Neuronal stem cell (in vitro differentiated cells): ENCODE results near the gene ATG4D.
"Not testable (repeated sequence)": the region's sequence is repeated elsewhere in the genome, so short reads cannot be mapped to it uniquely, and the experiment has no call there.

Source experiments
- DNase-seq: peaks from one replicate; pipeline ENCODE4 v3.0.0-alpha.2; 2013; ENCODE audit warnings: low spot score
- H2AFZ ChIP-seq: one replicate; pipeline ENCODE4 v1.6.1; 2013; ENCODE audit warnings: mild to moderate bottlenecking, low read length, inconsistent platforms
- H2AK5ac ChIP-seq: 2 replicates; pipeline ENCODE4 v1.6.1; 2013; ENCODE audit warnings: low read depth, mild to moderate bottlenecking, inconsistent platforms, low read length, moderate library complexity, mixed read lengths
- H2BK120ac ChIP-seq: 2 replicates; pipeline ENCODE4 v1.6.1; 2013; ENCODE audit warnings: low read depth, mild to moderate bottlenecking, inconsistent platforms, low read length, moderate library complexity, mixed read lengths
- H2BK12ac ChIP-seq: one replicate; pipeline ENCODE4 v1.6.1; 2013; ENCODE audit warnings: low read length, inconsistent platforms
- H2BK15ac ChIP-seq: 2 replicates; pipeline ENCODE4 v1.6.1; 2013; ENCODE audit warnings: mild to moderate bottlenecking, low read length, inconsistent platforms, mixed read lengths
- H2BK5ac ChIP-seq: one replicate; pipeline ENCODE4 v1.6.1; 2013; ENCODE audit warnings: inconsistent platforms, mild to moderate bottlenecking, low read length, moderate library complexity
- H3K14ac ChIP-seq: one replicate; pipeline ENCODE4 v1.6.1; 2013; ENCODE audit warnings: low read length, inconsistent platforms
- H3K18ac ChIP-seq: 2 replicates; pipeline ENCODE4 v1.6.1; 2013; ENCODE audit warnings: low read length, inconsistent platforms
- H3K23ac ChIP-seq: 2 replicates; pipeline ENCODE4 v1.6.1; 2013; ENCODE audit warnings: low read depth, mild to moderate bottlenecking, mixed read lengths, low read length, inconsistent platforms; ENCODE audit not compliant: poor library complexity
- H3K27ac ChIP-seq: replicated peaks from 3 replicates; pipeline ENCODE4 v1.5.1; 2013; ENCODE audit warnings: low read length, inconsistent platforms
- H3K27me3 ChIP-seq, 3 experiments: 2 replicates each; pipeline ENCODE4 v1.6.1; 2013; ENCODE audit warnings: low read length in 3 of 3, mild to moderate bottlenecking in 2 of 3, inconsistent platforms in 1 of 3, low read depth in 1 of 3, mixed read lengths in 1 of 3, moderate library complexity in 1 of 3; ENCODE audit not compliant: control insufficient read depth in 3 of 3, insufficient read depth in 3 of 3
- H3K36me3 ChIP-seq, 2 donors: replicated peaks in 1 of 2; 2 replicates each; pipeline ENCODE4 v1.6.1; 2013; ENCODE audit warnings: low read length in 2 of 2; ENCODE audit not compliant: control insufficient read depth in 2 of 2, insufficient read depth in 2 of 2
- H3K4ac ChIP-seq: 2 replicates; pipeline ENCODE4 v1.6.1; 2013; ENCODE audit warnings: inconsistent platforms, mild to moderate bottlenecking, low read length, moderate library complexity
- H3K4me1 ChIP-seq, 2 donors: 1 replicate in 1 of 2; 2 replicates in 1 of 2; pipeline ENCODE4 v1.6.1; 2013; ENCODE audit warnings: low read length in 2 of 2, low read depth in 1 of 2; ENCODE audit not compliant: control insufficient read depth in 2 of 2, insufficient read depth in 1 of 2
- H3K4me2 ChIP-seq: one replicate; pipeline ENCODE4 v1.6.1; 2013; ENCODE audit warnings: mild to moderate bottlenecking, low read length, inconsistent platforms; ENCODE audit not compliant: insufficient read depth, poor library complexity, severe bottlenecking
- H3K4me3 ChIP-seq, 2 donors: 2 replicates each; pipeline ENCODE4 v1.5.1; 2013; ENCODE audit warnings: low read length in 2 of 2, mild to moderate bottlenecking in 2 of 2, inconsistent platforms in 1 of 2, moderate library complexity in 1 of 2
- H3K79me1 ChIP-seq: one replicate; pipeline ENCODE4 v1.6.1; 2013; ENCODE audit warnings: low read depth, mild to moderate bottlenecking, inconsistent platforms, low read length, moderate library complexity
- H3K9ac ChIP-seq: one replicate; pipeline ENCODE4 v1.6.1; 2013; ENCODE audit warnings: mild to moderate bottlenecking, low read depth, low read length, inconsistent platforms; ENCODE audit not compliant: poor library complexity
- H3K9me3 ChIP-seq, 2 donors: replicated peaks in 1 of 2; 2 replicates each; pipeline versions ENCODE3 to v1.6.1; 2013; ENCODE audit warnings: low read length in 2 of 2, mild to moderate bottlenecking in 2 of 2, inconsistent platforms in 1 of 2, low read depth in 1 of 2, mixed read lengths in 1 of 2, moderate library complexity in 1 of 2; ENCODE audit not compliant: control insufficient read depth in 2 of 2, insufficient read depth in 1 of 2
- H4K8ac ChIP-seq: one replicate; pipeline ENCODE4 v1.6.1; 2013; ENCODE audit warnings: low read depth, mild to moderate bottlenecking, inconsistent platforms, low read length, moderate library complexity
- H4K91ac ChIP-seq: one replicate; pipeline ENCODE4 v1.6.1; 2013; ENCODE audit warnings: low read length, low read depth, mild to moderate bottlenecking, inconsistent platforms; ENCODE audit not compliant: poor library complexity
- WGBS, 2 donors: extraction: QIAGEN DNeasy Blood & Tissue Kit; methylation state at CpG; one replicate each; pipeline ENCODE4 v1.1.7; 2013; ENCODE audit warnings: missing lambda C conversion rate in 2 of 2, mixed read lengths in 1 of 2; ENCODE audit not compliant: insufficient read length in 2 of 2, insufficient replicate concordance in 1 of 2; ENCODE audit errors: extremely low coverage in 2 of 2; 5-methylcytosine and 5-hydroxymethylcytosine counted together

ATG4D gene

DNA sequence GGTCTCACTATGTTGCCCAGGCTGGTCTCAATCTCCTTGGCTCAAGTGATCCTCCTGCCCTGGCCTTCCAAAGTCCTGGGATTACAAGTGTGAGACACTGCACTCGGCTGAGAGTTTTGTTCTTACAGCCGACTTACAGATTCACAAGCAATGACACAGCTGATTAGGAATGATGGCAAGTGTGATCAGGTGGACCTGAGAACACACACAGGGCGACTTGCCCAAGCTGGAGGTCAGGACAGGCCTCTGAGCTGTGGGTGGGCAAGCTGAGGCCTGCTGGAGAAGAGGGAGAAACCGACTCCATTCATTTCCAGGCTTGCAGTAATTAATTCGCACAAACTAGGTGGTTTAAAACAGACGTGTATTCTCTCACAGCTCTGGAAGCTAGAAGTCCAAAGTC lies 8.1 kb upstream of the ATG4D start:
- H3K4ac ChIP-seq = no peak overlapping the region
- H3K9me3 ChIP-seq = no peaks in the 10 kb centered on the region
- no peak overlapping the region for H2BK12ac ChIP-seq
- no peak overlapping the region for H3K4me2 ChIP-seq
- H3K4me3 ChIP-seq = no peak overlapping the region
- H3K36me3 ChIP-seq = no peaks in the 10 kb centered on the region
- H4K8ac ChIP-seq = no peak overlapping the region
- no peak overlapping the region for H2BK5ac ChIP-seq
- peaks cover 0 to 16% (median 0%) of the 10 kb centered on the region in 3 experiments for H3K27me3 ChIP-seq
- H3K4me1 ChIP-seq = no peaks in the 10 kb centered on the region
- H3K27ac ChIP-seq = no peak overlapping the region
- H3K18ac ChIP-seq = no peak overlapping the region
- DNase-seq = no peak
- no peaks in the 10 kb centered on the region for H3K79me1 ChIP-seq
- H2BK15ac ChIP-seq = no peak overlapping the region
- H3K23ac ChIP-seq = no peak overlapping the region
- H2BK120ac ChIP-seq = no peak overlapping the region
- no peak overlapping the region for H2AFZ ChIP-seq
- H3K9ac ChIP-seq = no peak overlapping the region
- no peak overlapping the region for H3K14ac ChIP-seq
- H2AK5ac ChIP-seq = no peak overlapping the region
- WGBS, 2 donors = no CpG with 5 or more reads among the region's 6 CpGs
- H4K91ac ChIP-seq = no peak overlapping the region

DNA sequence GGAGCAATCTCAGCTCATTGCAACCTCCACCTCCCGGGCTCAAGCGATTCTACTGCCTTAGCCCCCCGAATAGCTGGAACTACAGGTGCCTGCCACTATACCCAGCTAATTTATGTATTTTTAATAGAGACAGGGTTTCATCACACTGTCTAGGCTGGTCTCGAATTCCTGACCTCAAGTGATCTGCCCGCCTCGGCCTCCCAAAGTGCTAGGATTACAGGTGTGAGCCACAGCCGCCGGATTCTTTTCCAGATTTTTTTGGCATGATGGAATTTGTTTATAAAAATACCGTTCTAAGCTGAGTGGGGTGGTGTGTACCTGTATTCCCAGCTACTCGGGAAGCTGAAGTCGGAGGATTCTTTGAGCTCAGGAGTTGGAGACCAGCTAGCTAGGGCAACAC lies 6.0 kb upstream of the ATG4D start:
- Histone ChIP-seq H3K4me1 (no peaks in the 10 kb centered on the region), H3K18ac (no peak overlapping the region), H3K4me2 (no peak overlapping the region), H2BK120ac (no peak overlapping the region), H3K79me1 (no peaks in the 10 kb centered on the region), H2BK12ac (no peak overlapping the region), H2AFZ (no peak overlapping the region), H3K4ac (no peak overlapping the region), H4K91ac (no peak overlapping the region), H3K4me3 (no peak overlapping the region), H3K27me3 (peaks cover 0 to 16% (median 0%) of the 10 kb centered on the region in 3 experiments), H3K9ac (no peak overlapping the region), H3K27ac (no peak overlapping the region), H2BK5ac (no peak overlapping the region), H3K9me3 (no peaks in the 10 kb centered on the region), H4K8ac (no peak overlapping the region), H3K36me3 (no peaks in the 10 kb centered on the region), H3K14ac (no peak overlapping the region), H2BK15ac (no peak overlapping the region), H2AK5ac (no peak overlapping the region), H3K23ac (no peak overlapping the region)
- DNase-seq = no peak
- WGBS, 2 donors = no CpG with 5 or more reads among the region's 11 CpGs

DNA sequence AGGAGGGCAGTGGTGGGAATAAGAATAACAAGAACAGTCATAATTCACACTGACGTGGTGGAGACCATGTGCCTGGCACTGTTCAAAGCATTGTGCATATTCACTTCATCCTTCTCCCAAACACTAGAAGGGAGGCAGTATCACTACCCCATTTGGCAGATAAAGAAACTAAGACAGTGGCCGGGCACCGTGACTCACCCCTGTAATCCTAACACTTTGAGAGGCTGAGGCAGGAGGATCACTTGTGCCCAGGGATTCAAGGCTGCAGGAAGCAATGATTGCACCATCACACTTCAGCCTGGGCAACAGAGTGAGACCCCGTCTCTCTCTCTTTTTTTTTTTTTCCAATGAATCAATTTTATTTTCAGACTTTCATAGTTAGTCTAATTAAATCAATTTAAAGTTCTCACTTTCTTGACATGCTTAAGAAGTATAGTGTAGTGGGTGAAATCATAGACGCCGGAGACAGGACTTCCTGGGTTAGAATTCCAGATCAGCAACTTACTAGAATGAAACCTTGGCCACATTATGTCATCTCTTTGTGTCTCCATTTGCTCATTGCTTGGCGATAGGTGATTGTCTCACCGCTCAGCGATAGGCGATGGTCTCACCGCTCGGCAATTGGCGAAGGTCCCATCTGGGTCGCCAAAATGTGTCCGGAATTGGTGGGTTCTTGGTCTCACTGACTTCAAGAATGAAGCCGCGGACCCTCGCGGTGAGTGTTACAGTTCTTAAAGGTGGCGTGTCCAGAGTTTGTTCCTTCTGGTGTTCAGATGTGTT lies 5.3 kb upstream of the ATG4D start:
- no peak overlapping the region for H3K9ac ChIP-seq
- no peak overlapping the region for H2AK5ac ChIP-seq
- no peak overlapping the region for H4K8ac ChIP-seq
- H4K91ac ChIP-seq = no peak overlapping the region
- H3K4me1 ChIP-seq = no peaks in the 10 kb centered on the region
- H3K36me3 ChIP-seq = no peaks in the 10 kb centered on the region
- H2BK120ac ChIP-seq = no peak overlapping the region
- no CpG with 5 or more reads among the region's 20 CpGs for WGBS, 2 donors
- H2BK5ac ChIP-seq = no peak overlapping the region
- H3K23ac ChIP-seq = no peak overlapping the region
- no peak overlapping the region for H3K14ac ChIP-seq
- no peaks in the 10 kb centered on the region for H3K9me3 ChIP-seq
- H3K18ac ChIP-seq = no peak overlapping the region
- H2BK12ac ChIP-seq = no peak overlapping the region
- H3K79me1 ChIP-seq = no peaks in the 10 kb centered on the region
- H2AFZ ChIP-seq = no peak overlapping the region
- H3K4me3 ChIP-seq = no peak overlapping the region
- H3K27ac ChIP-seq = no peak overlapping the region
- H2BK15ac ChIP-seq = no peak overlapping the region
- no peak overlapping the region for H3K4ac ChIP-seq
- peaks cover 0 to 16% (median 0%) of the 10 kb centered on the region in 3 experiments for H3K27me3 ChIP-seq
- no peak for DNase-seq
- H3K4me2 ChIP-seq = no peak overlapping the region

DNA sequence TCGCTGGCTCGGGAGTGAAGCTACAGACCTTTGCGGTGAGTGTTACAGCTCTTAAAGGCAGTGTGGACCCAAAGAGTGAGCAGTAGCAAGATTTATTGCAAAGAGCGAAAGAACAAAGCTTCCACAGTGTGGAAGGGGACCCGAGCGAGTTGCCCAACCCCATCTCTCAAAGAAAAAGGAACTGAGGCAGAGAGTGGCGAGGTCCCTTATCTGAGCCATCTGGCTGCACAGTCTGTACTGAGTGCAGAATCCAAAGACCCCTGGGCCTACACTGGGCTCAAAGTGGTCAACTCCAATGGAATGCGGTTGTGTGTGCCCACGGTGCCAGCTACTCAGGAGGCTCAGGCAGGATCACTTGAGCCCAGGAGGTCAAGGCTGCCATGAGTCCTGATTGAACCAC lies 4.7 kb upstream of the ATG4D start:
- H3K9me3 ChIP-seq, H4K91ac ChIP-seq, H3K36me3 ChIP-seq, H2BK15ac ChIP-seq, H2BK12ac ChIP-seq, H4K8ac ChIP-seq, DNase-seq, H3K4me1 ChIP-seq, H3K23ac ChIP-seq, H3K4me2 ChIP-seq, H3K4ac ChIP-seq, H2AK5ac ChIP-seq, H2BK5ac ChIP-seq, H3K4me3 ChIP-seq, H3K27ac ChIP-seq, H3K9ac ChIP-seq, H3K79me1 ChIP-seq, H2BK120ac ChIP-seq, H2AFZ ChIP-seq: not testable (repeated sequence)
- peak overlapping the region; percentile 38 for H3K14ac ChIP-seq
- H3K18ac ChIP-seq = peak overlapping the region; percentile 64
- H3K27me3 ChIP-seq = peaks cover 0 to 16% (median 0%) of the 10 kb centered on the region in 3 experiments
- no CpG with 5 or more reads among the region's 9 CpGs for WGBS, 2 donors
